ENCODE results near the gene EID1.
"Not testable (repeated sequence)": the region's sequence is repeated elsewhere in the genome, so short reads cannot be mapped to it uniquely, and the experiment has no call there.

EID1 gene, protein sequence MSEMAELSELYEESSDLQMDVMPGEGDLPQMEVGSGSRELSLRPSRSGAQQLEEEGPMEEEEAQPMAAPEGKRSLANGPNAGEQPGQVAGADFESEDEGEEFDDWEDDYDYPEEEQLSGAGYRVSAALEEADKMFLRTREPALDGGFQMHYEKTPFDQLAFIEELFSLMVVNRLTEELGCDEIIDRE

DNA sequence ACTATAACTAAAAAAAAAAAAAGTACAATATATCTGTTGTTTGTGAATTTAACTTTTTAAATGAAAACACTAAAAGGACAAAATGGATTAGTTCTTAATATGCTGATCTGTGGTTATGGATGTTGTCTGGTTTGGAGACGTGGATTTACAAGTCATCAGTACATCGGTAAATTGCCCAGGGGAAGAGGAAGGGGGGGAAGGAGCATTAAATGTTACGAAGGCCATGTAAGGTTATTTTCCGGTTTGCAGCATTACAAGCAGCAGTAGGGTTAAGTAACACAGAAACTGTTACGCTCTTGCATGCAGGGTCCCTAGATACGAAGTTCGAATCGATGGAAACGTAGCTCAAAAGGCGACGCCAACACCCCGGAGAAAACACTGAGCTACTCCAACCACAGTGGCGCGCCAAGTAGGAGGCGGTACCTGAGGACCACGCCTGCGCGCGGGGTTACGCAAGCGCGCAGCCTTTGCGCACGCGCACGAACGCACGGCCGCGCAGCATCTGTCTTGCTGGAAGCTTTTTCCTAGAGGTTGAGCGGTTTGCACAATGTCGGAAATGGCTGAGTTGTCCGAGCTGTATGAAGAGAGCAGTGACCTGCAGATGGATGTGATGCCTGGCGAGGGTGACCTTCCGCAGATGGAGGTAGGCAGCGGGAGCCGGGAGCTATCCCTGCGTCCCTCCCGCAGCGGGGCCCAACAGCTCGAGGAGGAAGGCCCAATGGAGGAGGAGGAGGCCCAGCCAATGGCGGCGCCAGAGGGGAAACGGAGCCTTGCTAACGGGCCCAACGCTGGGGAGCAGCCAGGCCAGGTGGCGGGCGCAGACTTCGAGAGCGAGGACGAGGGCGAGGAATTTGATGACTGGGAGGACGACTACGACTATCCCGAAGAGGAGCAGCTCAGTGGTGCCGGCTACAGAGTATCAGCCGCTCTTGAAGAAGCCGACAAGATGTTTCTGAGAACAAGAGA lies at the start of gene EID1:
EID1 (plus strand) TSS at position 505 of the 966 bp plus-strand sequence; CDS start at position 548, 43 bp downstream.
- peak; percentile 59 for DNase-seq

DNA sequence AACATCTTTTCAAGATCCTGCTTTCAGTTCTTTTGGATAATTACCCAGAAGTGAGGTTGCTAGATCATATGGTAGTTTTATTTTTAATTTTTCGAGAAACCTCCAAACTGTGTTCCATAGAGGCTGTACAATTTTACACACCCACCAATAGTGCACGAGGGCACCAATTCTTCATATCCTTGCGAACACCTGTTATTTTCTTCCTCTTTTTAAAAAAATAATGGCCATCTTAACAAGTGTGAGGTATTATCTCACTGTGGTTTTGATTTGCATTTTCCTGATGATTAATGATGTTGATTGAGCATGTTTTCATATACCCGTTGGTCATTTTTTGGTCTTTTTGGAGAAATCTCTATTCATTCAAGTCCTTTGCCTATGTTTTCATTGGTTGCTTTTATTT lies 49.5 kb upstream of the EID1 start:
- DNase-seq = no peak

DNA sequence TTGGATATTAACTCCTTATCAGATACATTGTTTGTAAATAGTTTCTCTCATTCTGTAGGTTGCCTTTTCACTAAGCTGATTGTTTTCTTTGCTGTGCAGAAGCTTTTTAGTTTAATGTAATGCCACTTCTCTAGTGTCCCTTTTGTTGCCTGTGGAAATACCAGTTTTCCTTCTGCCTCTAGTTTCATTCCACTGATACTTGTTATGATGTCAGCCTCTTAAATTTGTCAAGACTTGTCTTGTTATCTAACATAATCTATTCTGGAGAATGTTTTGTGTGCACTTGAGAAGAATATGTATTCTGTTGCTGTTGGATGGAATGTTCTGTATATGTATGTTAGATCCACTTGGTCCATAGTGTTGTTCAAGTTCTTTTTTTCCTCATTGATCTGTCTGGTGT lies 49.0 kb upstream of the EID1 start:
- DNase-seq = no peak

DNA sequence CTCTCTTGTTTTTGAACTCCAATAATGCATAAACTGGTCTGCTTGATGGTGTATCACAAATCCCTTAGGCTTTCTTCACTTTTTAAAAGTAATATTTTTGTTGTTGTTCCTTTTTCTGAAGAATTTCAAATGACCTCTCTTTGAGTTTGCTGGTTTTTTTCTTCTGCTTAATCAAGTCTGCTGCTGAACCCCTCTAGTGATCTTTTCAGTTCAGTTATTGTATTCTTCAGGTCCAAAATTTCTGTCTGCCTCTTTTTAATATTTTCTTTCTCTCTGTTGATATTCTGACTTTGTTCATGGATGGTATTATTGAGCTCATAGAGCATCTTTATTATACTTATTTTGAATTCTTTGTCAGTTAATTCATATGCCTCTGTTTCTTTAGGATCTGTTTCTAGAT lies 45.3 kb upstream of the EID1 start:
- DNase-seq = no peak

DNA sequence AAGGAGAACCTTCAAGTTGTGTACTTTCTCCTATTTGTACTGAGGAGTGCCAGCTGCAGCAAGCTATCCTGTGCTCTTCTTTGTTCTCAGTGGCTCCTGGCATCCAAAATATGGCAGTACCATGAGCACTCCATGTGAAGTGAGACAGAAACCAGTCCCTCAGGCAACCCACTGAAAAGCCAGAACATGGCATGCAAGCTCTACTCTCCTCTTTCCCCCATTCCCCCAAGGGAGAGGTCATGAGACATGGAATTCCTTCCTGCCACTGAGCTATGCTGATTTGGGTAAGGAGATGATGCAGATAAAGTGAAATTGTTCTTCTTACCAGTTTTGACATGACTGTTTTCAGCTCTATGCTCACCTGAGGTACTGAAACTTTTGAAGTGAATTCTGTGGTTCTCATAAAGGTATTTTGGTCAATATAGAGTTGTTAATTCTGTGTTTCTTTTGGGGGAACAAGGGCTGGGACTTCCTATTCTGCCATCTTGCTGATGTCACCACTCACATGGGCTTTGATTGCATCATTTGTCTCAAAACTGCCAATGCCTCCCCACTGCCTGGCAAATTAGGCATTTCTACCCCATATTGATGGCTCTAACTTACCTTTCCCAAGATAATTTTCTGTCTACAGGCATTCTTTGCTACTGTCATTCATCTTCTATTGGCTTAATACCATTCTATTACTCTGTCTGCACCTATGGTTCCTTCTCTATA lies 44.3 kb upstream of the EID1 start:
- DNase-seq = no peak

DNA sequence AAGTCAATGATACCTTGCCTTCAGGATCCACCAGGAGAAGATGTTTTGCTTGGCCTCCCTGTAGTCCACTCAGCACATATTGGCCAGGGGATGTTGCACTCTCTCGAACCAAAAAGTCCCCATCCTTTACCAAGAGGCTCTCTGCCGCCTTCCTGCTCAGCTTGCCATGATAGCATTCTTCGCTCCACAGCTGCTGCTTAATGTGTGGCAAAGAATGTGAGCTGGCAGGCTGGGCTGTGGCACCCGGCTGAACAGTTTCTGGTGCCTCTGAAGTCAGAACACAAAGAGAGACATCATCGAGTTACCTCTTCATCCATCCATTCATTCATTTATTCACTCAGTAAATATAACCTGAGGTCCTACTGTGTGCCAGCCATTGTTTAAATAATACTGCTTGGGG lies 43.2 kb upstream of the EID1 start:
- DNase-seq = no peak

DNA sequence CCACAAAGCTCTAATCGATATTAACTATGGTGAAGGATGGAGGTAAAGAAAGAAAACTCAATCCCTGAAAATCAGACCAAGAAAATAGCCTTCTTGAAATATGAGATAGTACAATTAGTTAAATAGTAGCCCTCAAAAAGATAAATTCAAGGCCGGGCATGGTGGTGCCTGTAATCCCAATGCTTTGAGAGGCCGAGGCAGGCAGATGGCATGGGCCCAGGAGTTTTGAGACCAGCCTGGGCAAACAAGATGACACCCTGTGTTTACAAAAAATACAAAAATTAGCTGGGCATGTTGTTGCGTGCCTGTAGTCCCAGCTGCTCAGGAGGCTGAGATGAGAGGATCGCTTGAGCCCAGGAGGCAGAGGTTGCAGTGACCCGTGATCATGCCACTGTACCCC lies 35.4 kb upstream of the EID1 start:
- DNase-seq = no peak

DNA sequence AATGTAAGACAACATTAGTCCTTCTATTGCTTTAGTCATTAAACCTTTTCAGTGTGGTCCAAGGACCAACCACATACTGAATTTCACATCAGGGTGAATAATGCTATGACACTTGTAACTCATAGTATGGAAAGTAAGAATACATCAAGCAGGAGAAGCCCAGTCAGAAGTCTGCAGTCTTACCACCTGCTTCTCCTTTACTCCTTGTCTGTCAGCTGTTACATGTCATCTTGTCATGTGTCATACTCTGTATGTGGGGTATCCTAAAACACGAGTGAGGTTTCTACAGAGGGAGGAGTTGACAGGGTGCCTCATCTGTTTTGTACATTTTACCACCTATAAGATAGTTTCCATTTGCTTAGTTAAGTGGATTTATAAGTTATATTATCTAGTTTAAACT lies 32.8 kb upstream of the EID1 start:
- DNase-seq = no peak

DNA sequence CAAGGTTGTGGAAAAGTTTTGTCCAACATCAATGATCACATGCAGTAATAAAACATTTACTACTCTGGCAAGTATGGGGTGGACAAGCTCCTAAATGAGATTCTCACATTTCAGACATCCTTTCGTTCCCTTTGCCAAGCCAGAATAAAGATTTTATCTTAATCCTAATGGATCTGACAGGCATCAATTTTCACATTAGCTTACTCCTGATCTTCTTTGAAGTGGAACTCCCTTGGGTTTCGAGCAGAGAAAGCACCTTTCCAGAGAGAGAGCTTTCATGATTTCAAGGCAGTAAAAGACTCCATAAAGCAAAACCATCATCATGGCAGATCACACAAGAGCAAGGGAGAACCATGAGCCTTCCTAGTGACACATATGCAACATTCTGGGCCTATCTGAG lies 27.3 kb upstream of the EID1 start:
- no peak for DNase-seq

DNA sequence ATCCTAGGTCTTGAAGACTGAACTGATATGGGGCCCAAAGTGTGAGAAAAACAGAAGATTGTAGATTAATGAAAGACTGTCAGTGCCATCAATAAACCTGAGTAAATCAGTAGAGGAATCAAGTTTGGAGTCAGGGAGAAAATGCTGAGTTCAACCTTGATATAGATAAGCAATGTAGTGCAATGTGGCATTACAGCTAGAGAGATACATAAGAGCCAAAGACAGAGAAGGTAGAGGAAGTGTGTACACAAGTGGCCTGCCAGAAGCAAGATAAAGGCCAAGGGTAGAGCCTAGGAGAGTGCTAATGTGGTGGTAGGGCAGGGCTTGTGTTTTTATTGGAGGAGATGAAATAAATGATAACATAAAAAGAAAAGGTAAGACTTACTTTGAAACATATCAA lies 26.0 kb upstream of the EID1 start:
- no peak for DNase-seq

DNA sequence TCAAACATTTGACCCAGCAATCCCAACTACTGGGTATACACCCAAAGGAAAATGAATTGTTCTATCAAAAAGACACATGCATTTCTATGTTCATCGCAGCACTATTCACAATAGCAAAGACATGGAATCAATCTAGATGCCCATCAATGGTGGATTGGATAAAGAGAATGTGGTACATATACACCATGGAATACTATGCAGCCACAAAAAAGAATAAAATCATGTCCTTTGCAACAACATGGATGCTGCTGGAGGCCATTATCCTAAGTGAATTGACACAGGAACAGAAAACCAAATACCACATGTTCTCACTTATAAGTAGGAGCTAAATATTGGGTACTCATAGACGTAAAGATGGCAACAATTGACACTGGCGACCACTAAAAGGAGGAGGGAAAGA lies 23.5 kb upstream of the EID1 start:
- not testable (repeated sequence) for DNase-seq

DNA sequence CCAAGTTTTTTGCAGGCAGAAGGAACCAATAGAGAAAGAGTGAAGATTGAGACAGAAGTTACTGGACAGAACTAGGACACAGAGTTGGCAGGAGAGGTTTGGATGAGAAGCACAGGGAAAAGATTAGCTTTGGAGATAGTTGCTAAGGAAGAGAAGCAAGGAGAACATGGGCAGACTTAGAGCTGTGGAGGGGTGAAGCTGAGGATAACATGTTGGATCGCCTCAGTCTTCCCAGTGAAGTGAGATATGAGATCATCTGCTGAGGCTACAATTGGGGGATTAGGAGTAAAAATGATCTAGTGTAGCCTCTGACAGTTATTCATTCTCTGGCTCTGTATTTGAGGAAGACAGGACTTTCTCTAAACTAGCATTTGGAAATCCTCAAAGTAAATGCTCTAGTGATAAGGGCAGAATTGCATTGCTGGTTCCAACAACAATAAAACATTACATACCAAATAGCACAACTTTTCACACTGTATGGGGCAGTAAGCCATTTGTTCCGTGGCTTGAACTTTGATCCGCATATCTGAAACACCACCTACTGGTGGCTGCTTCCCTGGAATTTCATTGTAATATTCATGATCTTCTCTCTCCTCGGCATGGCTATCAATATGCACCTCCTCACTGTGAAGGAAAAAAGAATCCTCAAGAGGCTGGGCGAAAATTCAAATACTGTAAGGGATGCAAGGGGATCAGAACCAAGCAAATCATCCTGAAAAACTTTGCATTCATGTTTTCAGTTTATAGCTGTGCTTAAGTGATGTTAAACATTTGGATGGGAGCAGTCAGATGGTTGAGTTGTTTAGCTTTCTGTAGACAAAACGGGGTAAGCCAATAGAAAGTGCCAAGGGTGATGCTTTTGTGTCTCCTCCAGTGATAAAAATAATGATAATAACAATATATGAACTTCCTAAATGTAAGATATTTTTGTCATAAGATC lies 22.2 kb upstream of the EID1 start:
- DNase-seq = no peak

DNA sequence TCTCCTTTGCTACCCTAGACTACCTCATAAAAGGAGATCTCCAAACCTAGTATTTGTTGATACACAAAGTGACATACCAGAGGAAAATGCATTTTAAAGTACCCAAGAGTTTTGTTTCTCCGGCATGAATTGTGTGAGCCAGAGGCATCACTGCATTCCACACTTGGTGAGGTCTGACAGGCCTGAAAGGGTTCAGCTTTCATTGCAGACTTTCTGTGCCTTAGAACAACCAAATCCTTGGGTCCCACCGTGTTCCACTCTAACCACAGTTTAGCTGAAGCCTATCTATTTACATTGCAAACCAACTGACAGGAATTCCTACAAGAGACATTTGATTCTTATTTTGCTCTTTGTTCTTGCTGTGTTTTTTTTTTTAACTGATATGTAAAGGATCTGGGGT lies 21.0 kb upstream of the EID1 start:
- no peak for DNase-seq

DNA sequence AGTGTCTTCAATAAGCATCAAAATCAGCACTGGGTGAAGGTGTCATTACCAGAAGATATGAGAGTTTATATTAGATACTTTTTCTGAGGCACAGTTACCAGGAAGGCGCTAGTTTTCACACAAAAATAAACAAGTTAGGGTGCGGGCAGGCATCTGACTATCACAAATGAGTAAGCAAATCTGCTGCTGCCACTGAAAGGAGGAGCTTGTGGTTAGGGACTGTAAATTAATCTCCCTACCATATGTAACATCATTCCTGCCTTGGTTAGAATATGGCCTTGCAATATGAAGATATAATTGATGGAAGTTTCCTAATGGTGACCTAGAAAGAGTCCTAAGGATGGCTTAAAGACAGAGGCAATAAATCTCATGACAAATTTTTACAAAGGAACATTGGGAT lies 19.5 kb upstream of the EID1 start:
- DNase-seq = no peak

DNA sequence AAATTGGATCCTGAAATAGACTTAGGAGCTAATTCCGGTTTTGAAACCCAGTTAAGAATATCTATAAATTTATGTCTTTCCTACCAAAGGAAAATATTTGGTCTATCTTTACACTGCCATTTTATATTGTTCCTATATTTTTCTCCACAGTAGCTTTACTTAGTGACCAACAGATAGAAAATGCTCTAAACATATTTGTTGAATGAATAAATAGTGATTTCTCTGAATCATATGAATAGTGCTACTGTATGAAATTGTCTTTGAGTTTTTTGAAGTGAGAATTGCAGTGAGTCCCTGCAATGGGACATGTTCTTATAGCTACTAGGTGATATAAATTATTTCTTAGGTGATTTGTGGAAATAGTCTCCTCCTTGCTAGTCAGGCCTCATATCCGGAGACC lies 18.5 kb upstream of the EID1 start:
- DNase-seq = no peak

DNA sequence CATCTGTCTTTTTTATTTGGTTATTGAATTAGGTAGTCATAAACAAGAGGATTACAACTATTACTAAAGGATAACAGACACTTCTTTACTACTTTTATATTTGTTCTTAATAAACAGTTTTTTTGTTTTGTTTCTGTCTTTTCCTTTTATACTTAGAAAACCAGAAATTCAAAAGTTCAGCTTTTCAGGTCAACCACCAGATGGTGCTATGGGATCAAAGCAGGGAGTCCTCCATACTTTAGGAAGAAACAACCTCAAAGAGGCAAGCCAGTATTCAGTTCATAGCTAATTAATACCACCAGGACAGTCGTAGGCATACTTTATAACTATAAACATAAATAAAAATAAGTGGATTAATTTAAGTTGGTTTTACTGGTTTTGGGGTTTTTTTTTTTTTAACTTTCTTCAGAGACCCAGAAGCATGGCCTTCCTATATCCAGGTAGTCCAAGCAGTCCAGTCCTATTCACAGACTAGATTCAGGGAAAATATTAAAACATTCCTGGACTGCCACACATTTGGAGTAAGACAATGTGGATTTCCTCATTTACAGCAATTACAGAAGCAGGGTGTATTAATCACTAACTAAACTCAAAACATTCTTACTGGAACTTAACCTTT lies 16.0 kb upstream of the EID1 start:
- DNase-seq = peak; percentile 28

DNA sequence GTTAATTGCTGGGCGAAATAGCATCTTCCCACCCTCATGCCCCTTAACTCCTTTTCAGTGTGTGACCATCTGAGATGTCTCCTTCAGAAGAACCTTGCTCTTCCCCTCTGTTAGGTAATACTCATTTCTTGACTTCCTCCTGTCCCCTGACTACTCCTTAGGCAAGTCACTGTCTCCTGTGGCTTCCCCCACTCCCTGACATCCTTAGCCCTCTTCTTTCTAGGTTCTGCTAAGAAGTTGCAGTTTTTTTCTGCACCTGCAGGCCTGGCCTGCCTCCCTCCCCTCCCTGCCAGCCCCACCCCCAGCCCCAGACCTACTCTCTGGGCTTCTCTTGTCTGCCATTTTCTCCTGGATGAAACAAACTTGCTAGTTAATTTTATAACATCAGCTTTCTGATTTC lies 15.2 kb upstream of the EID1 start:
- DNase-seq = no peak

DNA sequence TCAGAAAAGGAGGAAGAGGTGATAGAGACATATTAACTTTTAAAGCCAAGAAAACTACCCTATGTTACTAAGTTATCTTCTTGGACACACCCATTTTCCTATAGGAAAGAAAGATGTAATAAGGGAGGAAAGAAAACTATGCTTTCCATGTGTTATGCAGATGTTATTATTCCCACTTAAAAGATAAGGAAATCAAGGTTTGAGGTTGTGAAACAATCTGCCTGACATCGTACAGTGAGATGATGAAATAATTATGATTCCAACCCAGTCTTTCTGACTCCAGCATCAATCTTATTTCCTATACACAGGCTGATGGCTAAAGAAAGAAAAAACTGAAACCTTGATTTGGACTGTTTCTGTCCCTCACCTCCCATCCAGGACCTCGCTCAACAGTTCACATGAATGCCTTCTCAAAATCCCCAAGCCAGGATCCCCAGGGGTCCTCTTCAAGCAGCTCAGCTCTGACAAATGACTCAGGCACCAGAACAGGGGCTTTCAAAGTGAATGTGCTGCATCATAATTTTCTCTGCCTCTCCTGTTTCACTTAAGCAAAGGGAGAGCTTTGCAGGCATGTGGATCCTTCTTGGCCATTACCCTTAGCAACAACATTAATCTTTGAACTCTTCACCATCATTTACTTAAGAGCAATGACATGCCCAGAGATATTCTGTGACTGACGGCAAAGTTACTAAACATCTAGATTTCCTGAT lies 12.4 kb upstream of the EID1 start:
- no peak for DNase-seq

DNA sequence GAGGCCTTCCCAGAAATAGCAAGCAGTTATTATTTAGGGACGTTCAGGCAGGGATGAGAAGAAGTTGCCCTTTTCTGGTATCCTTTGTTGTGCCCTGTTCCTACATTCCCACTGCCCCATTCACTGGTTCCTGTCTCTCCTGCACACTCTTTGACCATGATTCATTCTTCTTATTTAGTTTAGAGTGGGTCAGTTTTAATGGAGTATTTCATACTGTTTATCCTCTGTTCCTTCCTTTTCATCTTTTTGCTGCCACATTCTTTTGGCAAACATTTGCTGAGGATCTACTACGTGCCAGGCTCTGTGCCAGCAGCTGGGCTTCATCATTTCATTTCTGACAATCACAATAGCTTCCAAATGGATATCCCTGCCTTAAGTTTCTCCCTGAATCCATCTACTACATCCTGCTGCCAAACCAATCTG lies 11.8 kb upstream of the EID1 start:
- DNase-seq = no peak

DNA sequence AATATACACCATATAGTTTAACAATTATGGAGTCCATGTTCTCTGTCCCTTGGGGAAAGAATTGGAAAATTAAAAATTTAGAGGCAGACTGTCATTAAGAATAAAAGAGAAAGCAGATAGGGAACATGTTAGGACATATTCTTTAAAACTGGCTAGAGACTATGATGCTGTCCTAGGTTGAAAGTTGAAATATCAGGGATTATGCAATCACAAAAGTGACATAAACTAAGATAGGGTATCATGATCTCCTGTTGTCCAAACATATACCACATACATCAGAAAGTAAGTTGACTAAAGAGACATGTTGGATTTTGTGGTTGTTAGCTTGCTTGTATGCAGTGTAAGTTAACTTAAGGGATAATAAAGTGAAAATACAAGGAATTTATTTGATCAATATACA lies 9.9 kb upstream of the EID1 start:
- DNase-seq = no peak

DNA sequence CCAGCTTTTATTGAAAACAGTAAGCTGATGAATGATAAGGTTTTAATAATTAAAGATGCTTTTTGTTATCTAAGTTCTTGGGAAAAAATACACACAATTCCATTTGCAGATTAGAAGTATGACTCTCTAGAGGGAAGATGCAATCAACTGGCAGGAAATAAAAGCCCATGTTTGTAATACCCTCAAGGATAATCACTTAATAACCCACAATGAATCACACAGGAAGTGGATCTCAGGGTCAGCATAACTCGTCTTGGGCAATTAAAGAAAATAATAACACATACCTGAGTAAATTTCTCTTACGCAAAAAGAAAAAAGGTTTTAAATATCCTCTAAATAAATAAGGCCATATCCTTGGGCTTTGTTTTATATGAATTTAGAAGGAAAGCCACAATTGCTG lies 9.4 kb upstream of the EID1 start:
- DNase-seq = no peak

DNA sequence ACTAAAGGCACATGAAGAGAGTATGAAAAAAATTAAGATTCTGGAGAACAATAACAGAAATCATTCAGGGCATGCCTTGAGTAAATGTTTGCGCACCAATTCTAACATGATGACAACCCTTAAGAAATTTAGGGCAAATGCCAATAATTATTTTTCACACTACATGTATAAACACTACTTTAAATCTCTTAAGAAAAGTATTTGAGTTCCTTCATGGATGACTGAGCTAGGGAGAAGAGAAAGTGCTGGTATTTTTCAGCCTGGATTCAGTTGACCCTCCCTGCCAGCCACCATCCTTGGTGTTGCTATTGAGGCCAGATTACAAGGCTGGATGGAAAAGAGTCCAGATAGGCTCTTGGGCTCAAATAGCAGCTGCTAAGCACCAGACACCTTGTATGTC lies 8.0 kb upstream of the EID1 start:
- no peak for DNase-seq

All from DMS153 (cell line).